Esophagus muscularis mucosa (tissue), 3 donors: ENCODE data around the gene NPTN.

Experiments
- CTCF ChIP-seq, 3 experiments: fragments of 200-600 bp in 2 of 3; fragments of 450-650 bp in 1 of 3; sonication (generic) in 2 of 3; IDR thresholded peaks; one replicate each; pipeline ENCODE4 v1.5.1; 2017 to 2019; ENCODE audit warnings: antibody characterized with exemption in 3 of 3, mild to moderate bottlenecking in 2 of 3, moderate library complexity in 1 of 3
- POLR2AphosphoS5 ChIP-seq, 2 donors: sonication (generic); formaldehyde crosslinking; IDR thresholded peaks; one replicate each; pipeline ENCODE4 v1.6.1; 2017; ENCODE audit warnings: antibody characterized with exemption in 2 of 2

DNA sequence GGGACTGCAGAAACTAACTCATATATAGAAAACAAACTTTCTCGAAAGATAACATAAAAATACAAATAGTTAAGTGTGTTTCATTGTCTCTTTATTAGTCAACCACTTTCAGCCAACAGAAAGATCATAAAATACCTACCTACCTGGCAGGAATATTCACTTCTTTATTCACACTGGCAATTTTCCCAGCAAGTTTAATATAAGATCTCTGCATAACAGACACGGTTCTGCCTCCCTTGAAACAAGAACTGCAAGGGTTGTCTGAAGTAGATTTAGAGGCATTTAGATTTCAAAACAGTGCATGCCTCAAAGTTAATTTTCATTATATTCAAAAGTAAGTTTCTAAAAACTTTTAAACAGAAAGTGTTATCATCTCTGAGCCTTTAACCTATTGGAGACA is 7.1 kb downstream of the NPTN start:
- TF ChIP-seq CTCF (IDR thresholded peaks at IDR 0.05): no peak
- TF ChIP-seq POLR2AphosphoS5 (IDR thresholded peaks at IDR 0.05): no peak
